Activated CD4-positive, alpha-beta memory T cell treated with anti-CD3 and anti-CD28 coated beads for 36 hours (primary cell): ENCODE data around the gene PERM1. TPM values are rescaled to one million over a fixed set of nuclear protein-coding genes. Genes with fewer than 3 reads are reported as not detected.
"Not testable (repeated sequence)": the region's sequence is repeated elsewhere in the genome, so short reads cannot be mapped to it uniquely, and the experiment has no call there.

Source experiments
- CTCF ChIA-PET: fragments of 350-600 bp; sonication (Branson Sonifier 250); formaldehyde crosslinking; loops from one replicate; lab custom pipeline; 2021; ENCODE audit warnings: antibody characterized with exemption, inconsistent platforms; lab: Charles Lee
- POLR2A ChIA-PET: fragments of 350-600 bp; sonication (Branson Sonifier 250); formaldehyde crosslinking; loops from one replicate; lab custom pipeline; 2021; ENCODE audit warnings: antibody characterized with exemption; lab: Charles Lee
- DNase-seq: peaks from one replicate; pipeline ENCODE4 v3.0.0-alpha.2; 2020
- H3K27ac Mint-ChIP-seq: one replicate; pipeline ENCODE4 v1.8.0; 2021; ENCODE audit warnings: mixed read lengths
- H3K27me3 Mint-ChIP-seq: one replicate; pipeline ENCODE4 v1.8.0; 2021; ENCODE audit warnings: mixed read lengths
- H3K36me3 Mint-ChIP-seq: one replicate; pipeline ENCODE4 v1.8.0; 2021; ENCODE audit warnings: mixed read lengths
- H3K4me1 Mint-ChIP-seq: one replicate; pipeline ENCODE4 v1.8.0; 2021; ENCODE audit warnings: low read depth, mixed read lengths
- H3K4me3 Mint-ChIP-seq: one replicate; pipeline ENCODE4 v1.8.0; 2021; ENCODE audit warnings: mild to moderate bottlenecking, mixed read lengths
- H3K9me3 Mint-ChIP-seq: one replicate; pipeline ENCODE4 v1.8.0; 2021; ENCODE audit warnings: mixed read lengths
- intact Hi-C: fragments of 100-400 bp; cut with micrococcal nuclease; formaldehyde crosslinking; loops from one replicate; pipeline ENCODE4 v1.15.1; 2023
- total RNA-seq, 2 experiments: library from RNA; stranded (reverse); gene quantifications; one replicate each; pipeline ENCODE4 v1.2.3, GENCODE V29; 2021

PERM1 gene
- total RNA-seq, 2 experiments from 2014 or later = not detected

GRCh38 chr1:956636-957035 lies 25.3 kb downstream of the PERM1 start:
- Mint-ChIP-seq H3K36me3 (peaks cover 43% of the 10 kb centered on the region), H3K9me3 (no peaks in the 10 kb centered on the region), H3K4me3 (no peak overlapping the region), H3K27ac (no peak overlapping the region), H3K27me3 (no peaks in the 10 kb centered on the region), H3K4me1 (peaks cover 16% of the 10 kb centered on the region)
- no peak for DNase-seq
- intact Hi-C loops = no loop called here
- ChIA-PET POLR2A (no interaction called here), CTCF (no interaction called here)

GRCh38 chr1:955474-955873 lies 26.4 kb downstream of the PERM1 start:
- Mint-ChIP-seq H3K4me3 (no peak overlapping the region), H3K36me3 (peaks cover 51% of the 10 kb centered on the region), H3K27ac (no peak overlapping the region), H3K27me3 (no peaks in the 10 kb centered on the region), H3K9me3 (no peaks in the 10 kb centered on the region), H3K4me1 (peaks cover 13% of the 10 kb centered on the region)
- CTCF ChIA-PET = no interaction called here
- no peak for DNase-seq
- POLR2A ChIA-PET = no interaction called here
- intact Hi-C loops = no loop called here

GRCh38 chr1:954927-955326 lies 27.0 kb downstream of the PERM1 start:
- Mint-ChIP-seq H3K27me3 (no peaks in the 10 kb centered on the region), H3K4me1 (peaks cover 13% of the 10 kb centered on the region), H3K36me3 (peaks cover 57% of the 10 kb centered on the region), H3K27ac (no peak overlapping the region), H3K4me3 (no peak overlapping the region), H3K9me3 (no peaks in the 10 kb centered on the region)
- POLR2A ChIA-PET = no interaction called here
- intact Hi-C loops = no loop called here
- CTCF ChIA-PET = no interaction called here
- DNase-seq = no peak

- Mint-ChIP-seq H3K4me3 (no peak overlapping the region), H3K27ac (no peak overlapping the region), H3K27me3 (no peaks in the 10 kb centered on the region), H3K4me1 (peaks cover 13% of the 10 kb centered on the region), H3K9me3 (no peaks in the 10 kb centered on the region), H3K36me3 (peaks cover 64% of the 10 kb centered on the region)
- ChIA-PET CTCF (no interaction called here), POLR2A (no interaction called here)
- intact Hi-C loops = no loop called here
- no peak for DNase-seq
These were observed 28.2 kb downstream of the PERM1 start for GRCh38 chr1:953524-954320.

GRCh38 chr1:952603-953002 lies 29.3 kb downstream of the PERM1 start:
- H3K36me3 Mint-ChIP-seq = peaks cover 65% of the 10 kb centered on the region
- CTCF ChIA-PET = no interaction called here

GRCh38 chr1:952201-952600 lies 29.7 kb downstream of the PERM1 start:
- Mint-ChIP-seq H3K36me3 (peaks cover 65% of the 10 kb centered on the region), H3K9me3 (no peaks in the 10 kb centered on the region), H3K4me1 (peaks cover 3% of the 10 kb centered on the region), H3K27me3 (no peaks in the 10 kb centered on the region), H3K4me3 (no peak overlapping the region), H3K27ac (no peak overlapping the region)
- POLR2A ChIA-PET = no interaction called here
- no peak for DNase-seq
- intact Hi-C loops = no loop called here
- CTCF ChIA-PET = no interaction called here

More at GRCh38 chr1:952603-953002, 29.3 kb downstream of the PERM1 start:
- no peak overlapping the region for H3K4me3 Mint-ChIP-seq
- POLR2A ChIA-PET = no interaction called here
- H3K27me3 Mint-ChIP-seq = no peaks in the 10 kb centered on the region
- H3K27ac Mint-ChIP-seq = no peak overlapping the region
- DNase-seq = no peak
- intact Hi-C loops = no loop called here
- H3K9me3 Mint-ChIP-seq = no peaks in the 10 kb centered on the region
- peaks cover 7% of the 10 kb centered on the region for H3K4me1 Mint-ChIP-seq

- no peaks in the 10 kb centered on the region for H3K27me3 Mint-ChIP-seq
- H3K36me3 Mint-ChIP-seq = peaks cover 64% of the 10 kb centered on the region
- CTCF ChIA-PET = no interaction called here
- H3K9me3 Mint-ChIP-seq = no peaks in the 10 kb centered on the region
- intact Hi-C loops = no loop called here
- H3K27ac Mint-ChIP-seq = no peak overlapping the region
- POLR2A ChIA-PET = no interaction called here
- no peak overlapping the region for H3K4me3 Mint-ChIP-seq
- no peaks in the 10 kb centered on the region for H3K4me1 Mint-ChIP-seq
- no peak for DNase-seq
These were observed 30.5 kb downstream of the PERM1 start for GRCh38 chr1:951364-951763.

GRCh38 chr1:950881-951280 lies 31.0 kb downstream of the PERM1 start:
- Mint-ChIP-seq H3K9me3 (no peaks in the 10 kb centered on the region), H3K36me3 (peaks cover 60% of the 10 kb centered on the region), H3K4me3 (no peak overlapping the region), H3K27me3 (no peaks in the 10 kb centered on the region), H3K27ac (no peak overlapping the region), H3K4me1 (no peaks in the 10 kb centered on the region)
- DNase-seq = no peak
- ChIA-PET POLR2A (no interaction called here), CTCF (no interaction called here)
- intact Hi-C loops = no loop called here

GRCh38 chr1:950268-950667 lies 31.6 kb downstream of the PERM1 start:
- H3K36me3 Mint-ChIP-seq = peaks cover 62% of the 10 kb centered on the region
- no peak overlapping the region for H3K27ac Mint-ChIP-seq
- no peaks in the 10 kb centered on the region for H3K9me3 Mint-ChIP-seq
- ChIA-PET CTCF (no interaction called here), POLR2A (no interaction called here)
- no peaks in the 10 kb centered on the region for H3K4me1 Mint-ChIP-seq
- intact Hi-C loops = no loop called here
- DNase-seq = no peak
- no peak overlapping the region for H3K4me3 Mint-ChIP-seq
- no peaks in the 10 kb centered on the region for H3K27me3 Mint-ChIP-seq

GRCh38 chr1:947958-948357 lies 33.9 kb downstream of the PERM1 start:
- H3K27ac Mint-ChIP-seq = no peak overlapping the region
- no peaks in the 10 kb centered on the region for H3K27me3 Mint-ChIP-seq
- peaks cover 53% of the 10 kb centered on the region for H3K36me3 Mint-ChIP-seq
- DNase-seq = no peak
- POLR2A ChIA-PET = no interaction called here
- no peaks in the 10 kb centered on the region for H3K4me1 Mint-ChIP-seq
- intact Hi-C loops = no loop called here
- CTCF ChIA-PET = no interaction called here
- H3K4me3 Mint-ChIP-seq = no peak overlapping the region
- no peaks in the 10 kb centered on the region for H3K9me3 Mint-ChIP-seq

GRCh38 chr1:946811-947210 lies 35.1 kb downstream of the PERM1 start:
- H3K4me1 Mint-ChIP-seq, H3K27ac Mint-ChIP-seq, H3K27me3 Mint-ChIP-seq, POLR2A ChIA-PET, H3K9me3 Mint-ChIP-seq, DNase-seq, H3K4me3 Mint-ChIP-seq, intact Hi-C loops, CTCF ChIA-PET: not testable (repeated sequence)
- H3K36me3 Mint-ChIP-seq = peaks cover 48% of the 10 kb centered on the region

- Mint-ChIP-seq H3K4me3 (no peak overlapping the region), H3K36me3 (peaks cover 43% of the 10 kb centered on the region), H3K4me1 (peaks cover 4% of the 10 kb centered on the region), H3K27me3 (peaks cover 4% of the 10 kb centered on the region), H3K27ac (no peak overlapping the region), H3K9me3 (no peaks in the 10 kb centered on the region)
- POLR2A ChIA-PET = no interaction called here
- DNase-seq = no peak
- intact Hi-C loops = no loop called here
- CTCF ChIA-PET = no interaction called here
These were observed 36.0 kb downstream of the PERM1 start for GRCh38 chr1:945688-946556.
